ENCODE measurements around the gene SDK1. TPM values are rescaled to one million over a fixed set of nuclear protein-coding genes. Genes with fewer than 3 reads are reported as not detected.

SDK1 gene
- total RNA-seq, 2 donors from 2014 or later, result 19.8 to 32.4 TPM

DNA sequence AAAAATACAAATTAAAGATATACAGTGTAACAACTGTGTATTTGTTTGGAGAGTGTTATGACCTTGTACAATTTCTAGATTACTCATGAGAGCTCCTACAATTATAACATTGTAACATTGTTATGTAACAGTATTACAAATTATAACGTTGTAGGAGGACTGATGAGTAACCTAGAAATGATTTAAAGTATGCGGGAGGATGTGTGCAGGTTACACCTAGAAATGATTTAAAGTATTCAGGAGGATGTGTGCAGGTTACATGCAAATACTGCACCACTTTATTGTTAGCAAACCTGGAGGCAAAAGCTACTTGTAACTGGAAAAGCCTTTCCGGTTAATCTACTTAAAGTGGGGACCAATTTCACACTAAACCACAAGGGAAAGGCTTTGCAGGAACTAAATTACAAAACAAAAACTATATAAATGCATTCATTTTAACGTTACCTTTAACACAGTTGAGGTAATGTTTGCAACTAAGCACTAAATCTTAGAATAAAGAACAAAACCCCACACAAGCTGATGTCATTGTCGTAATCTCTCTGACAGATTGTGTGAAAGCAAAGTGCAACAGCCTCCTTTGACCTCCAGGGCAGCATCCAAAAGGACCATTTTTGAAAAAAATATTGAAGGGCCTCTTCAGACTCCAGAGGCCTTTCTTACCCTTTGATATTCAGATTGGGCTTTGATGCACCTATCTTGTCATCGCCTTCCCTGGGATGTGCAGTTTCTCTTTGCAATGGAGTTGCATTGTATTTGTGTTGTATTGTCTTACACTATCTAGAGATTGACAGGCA is 858.9 kb downstream of the SDK1 start:
- H3K27me3 ChIP-seq, result no peaks in the 10 kb centered on the region
- intact Hi-C loops (cut with DNase I), result no loop called here
- H3K4me3 ChIP-seq, result no peak overlapping the region
- H3K27ac ChIP-seq, result peak overlapping the region in 2 of 4 donors; percentile 38 to 58
- peaks cover 31% of the 10 kb centered on the region for H3K4me1 ChIP-seq
- H3K36me3 ChIP-seq (replicated peaks in 1 of 2; ENCODE audit: insufficient read depth in 1 of 2, low read depth in 2 of 2), result no peaks in the 10 kb centered on the region
- H3K9me3 ChIP-seq, result no peaks in the 10 kb centered on the region
- ATAC-seq (peak; percentile 25), DNase-seq (no peak)
- WGBS, 2 donors, result 65 to 67% methylated on average over 6 of the region's 6 CpGs
- TF ChIP-seq, protein P1, sequence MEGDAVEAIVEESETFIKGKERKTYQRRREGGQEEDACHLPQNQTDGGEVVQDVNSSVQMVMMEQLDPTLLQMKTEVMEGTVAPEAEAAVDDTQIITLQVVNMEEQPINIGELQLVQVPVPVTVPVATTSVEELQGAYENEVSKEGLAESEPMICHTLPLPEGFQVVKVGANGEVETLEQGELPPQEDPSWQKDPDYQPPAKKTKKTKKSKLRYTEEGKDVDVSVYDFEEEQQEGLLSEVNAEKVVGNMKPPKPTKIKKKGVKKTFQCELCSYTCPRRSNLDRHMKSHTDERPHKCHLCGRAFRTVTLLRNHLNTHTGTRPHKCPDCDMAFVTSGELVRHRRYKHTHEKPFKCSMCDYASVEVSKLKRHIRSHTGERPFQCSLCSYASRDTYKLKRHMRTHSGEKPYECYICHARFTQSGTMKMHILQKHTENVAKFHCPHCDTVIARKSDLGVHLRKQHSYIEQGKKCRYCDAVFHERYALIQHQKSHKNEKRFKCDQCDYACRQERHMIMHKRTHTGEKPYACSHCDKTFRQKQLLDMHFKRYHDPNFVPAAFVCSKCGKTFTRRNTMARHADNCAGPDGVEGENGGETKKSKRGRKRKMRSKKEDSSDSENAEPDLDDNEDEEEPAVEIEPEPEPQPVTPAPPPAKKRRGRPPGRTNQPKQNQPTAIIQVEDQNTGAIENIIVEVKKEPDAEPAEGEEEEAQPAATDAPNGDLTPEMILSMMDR (IDR thresholded peaks at IDR 0.05), result no peak
- TF ChIP-seq POLR2A (IDR thresholded peaks at IDR 0.05), result no peak

DNA sequence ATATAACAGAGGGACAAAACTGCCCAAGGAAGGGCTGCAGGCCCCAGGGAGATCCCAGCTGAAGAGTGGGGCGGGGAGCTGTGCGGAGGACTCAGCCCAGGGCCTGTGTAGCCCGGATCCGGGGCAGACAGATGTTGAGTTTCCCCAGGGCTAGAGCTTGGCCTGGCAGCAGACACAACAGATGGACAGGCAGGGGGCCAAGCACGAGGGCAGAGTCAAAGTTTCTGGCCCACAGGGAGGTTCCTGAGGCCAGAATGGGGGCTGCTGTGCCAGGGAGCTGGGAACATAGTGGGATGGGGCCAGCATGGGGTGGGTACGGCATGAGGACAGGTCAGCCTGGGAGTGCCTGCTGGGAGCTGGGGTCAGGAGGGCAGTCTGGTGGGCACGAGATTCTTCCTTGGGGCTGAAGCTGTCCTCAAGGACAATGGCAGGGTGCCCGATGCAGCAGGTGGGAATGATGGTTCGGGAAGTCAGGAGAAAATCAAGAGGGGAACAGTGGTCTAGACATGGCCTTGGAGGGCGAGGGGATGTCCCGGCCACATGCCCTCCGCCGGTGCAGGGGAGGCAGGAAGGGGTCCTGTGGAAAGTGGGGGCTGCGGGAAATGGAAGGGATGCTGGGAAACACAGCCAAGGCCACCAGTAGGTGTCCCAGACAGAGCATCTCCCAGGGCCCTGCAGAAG is 862.0 kb downstream of the SDK1 start:
- no peak for TF ChIP-seq POLR2A (IDR thresholded peaks at IDR 0.05)
- TF ChIP-seq, protein P1 (IDR thresholded peaks at IDR 0.05), result no peak
- H3K4me3 ChIP-seq, result no peak overlapping the region
- no peaks in the 10 kb centered on the region for H3K27me3 ChIP-seq
- WGBS, 2 donors, result 58 to 68% methylated on average over 14 of the region's 14 CpGs
- no peaks in the 10 kb centered on the region for H3K9me3 ChIP-seq
- DNase-seq (peak; percentile 68 to 93 (median 84)), ATAC-seq (peak; percentile 85)
- H3K27ac ChIP-seq, result peak overlapping the region; percentile 44 to 83 (median 50)
- no peaks in the 10 kb centered on the region for H3K36me3 ChIP-seq (replicated peaks in 1 of 2; ENCODE audit: insufficient read depth in 1 of 2, low read depth in 2 of 2)
- intact Hi-C loops (cut with DNase I), result no loop called here
- peaks cover 24% of the 10 kb centered on the region for H3K4me1 ChIP-seq

DNA sequence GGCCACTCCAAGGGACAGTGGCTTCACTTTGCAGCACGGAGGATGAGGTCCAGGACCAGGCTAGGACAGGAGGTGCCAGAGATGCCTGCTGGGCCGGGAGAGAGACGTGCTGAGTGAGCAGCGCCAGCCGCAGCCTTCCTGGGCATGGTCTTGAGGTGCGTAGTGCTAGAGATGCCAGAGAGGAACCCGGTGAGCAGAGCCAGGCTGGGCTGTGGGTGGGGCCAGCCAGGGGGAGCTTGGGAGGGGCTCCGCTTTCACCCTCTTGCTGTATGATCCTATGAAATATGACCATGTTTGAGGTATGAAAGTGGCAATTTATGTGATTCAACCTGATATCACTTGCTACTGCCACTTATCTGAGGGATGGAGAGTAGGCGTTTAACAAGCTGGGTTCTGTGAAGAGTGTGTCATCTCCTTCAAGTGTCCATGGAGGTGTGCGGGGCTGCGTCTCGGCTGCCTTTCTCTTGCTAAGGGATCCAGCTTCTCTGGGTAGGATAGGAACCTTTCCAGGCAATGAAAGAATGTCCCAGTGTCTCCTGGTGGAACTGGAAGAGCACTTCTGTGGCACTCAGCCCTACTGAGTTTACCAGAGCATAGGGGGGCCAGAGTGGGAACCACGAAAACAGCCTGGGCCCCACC is 862.6 kb downstream of the SDK1 start:
- WGBS, 2 donors, result 91 to 100% methylated on average over 2 to 13 of the region's 13 CpGs

DNA sequence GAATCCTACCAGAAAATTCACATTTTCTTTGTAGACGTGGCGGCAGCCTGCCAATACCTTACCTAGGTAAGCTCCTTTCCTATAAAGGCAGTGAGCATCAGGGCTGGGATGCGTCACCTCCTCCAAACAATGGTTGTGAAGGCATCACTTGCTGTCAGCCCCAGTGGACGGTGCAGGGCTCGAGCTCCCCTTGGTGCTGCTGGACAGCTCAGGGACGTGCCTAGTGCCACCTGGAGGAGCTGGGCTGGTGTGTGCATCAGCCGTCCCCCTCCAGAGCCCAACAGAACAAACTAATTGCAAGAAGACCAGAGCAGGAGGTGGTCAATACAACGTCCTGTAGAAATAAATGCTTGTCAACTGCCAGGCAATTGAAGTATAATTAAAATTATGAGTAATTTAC is 863.5 kb downstream of the SDK1 start:
- H3K36me3 ChIP-seq (replicated peaks in 1 of 2; ENCODE audit: insufficient read depth in 1 of 2, low read depth in 2 of 2), result no peaks in the 10 kb centered on the region
- H3K9me3 ChIP-seq, result no peaks in the 10 kb centered on the region
- DNase-seq (no peak), ATAC-seq (no peak)
- 85 to 87% methylated on average over 6 to 8 of the region's 8 CpGs for WGBS, 2 donors
- H3K4me3 ChIP-seq, result no peak overlapping the region
- H3K27me3 ChIP-seq, result no peaks in the 10 kb centered on the region
- intact Hi-C loops (cut with DNase I), result no loop called here
- peaks cover 19% of the 10 kb centered on the region for H3K4me1 ChIP-seq
- TF ChIP-seq, protein P1 (IDR thresholded peaks at IDR 0.05), result no peak
- no peak for TF ChIP-seq POLR2A (IDR thresholded peaks at IDR 0.05)
- H3K27ac ChIP-seq, result no peak overlapping the region

More for the DNA sequence above, 862.6 kb downstream of the SDK1 start:
- DNase-seq, result no peak
- no peaks in the 10 kb centered on the region for H3K36me3 ChIP-seq (replicated peaks in 1 of 2; ENCODE audit: insufficient read depth in 1 of 2, low read depth in 2 of 2)
- no peak for ATAC-seq
- no peak overlapping the region for H3K4me3 ChIP-seq
- intact Hi-C loops (cut with DNase I), result no loop called here
- no peaks in the 10 kb centered on the region for H3K27me3 ChIP-seq
- peak overlapping the region in 3 of 4 donors; percentile 30 to 44 (median 44) for H3K27ac ChIP-seq
- H3K4me1 ChIP-seq, result peaks cover 24% of the 10 kb centered on the region
- H3K9me3 ChIP-seq, result no peaks in the 10 kb centered on the region
- TF ChIP-seq POLR2A (IDR thresholded peaks at IDR 0.05), result no peak
- TF ChIP-seq, protein P1 (IDR thresholded peaks at IDR 0.05), result no peak

Data from body of pancreas (tissue), 4 donors.